Measurements from ENCODE around the gene KLF9. TPM values are rescaled to one million over a fixed set of nuclear protein-coding genes. Genes with fewer than 3 reads are reported as not detected.
"Not testable (repeated sequence)": the region's sequence is repeated elsewhere in the genome, so short reads cannot be mapped to it uniquely, and the experiment has no call there.

KLF9 gene
- total RNA-seq, 2 experiments from 2014 or later: 20.8 to 22.0 TPM

DNA sequence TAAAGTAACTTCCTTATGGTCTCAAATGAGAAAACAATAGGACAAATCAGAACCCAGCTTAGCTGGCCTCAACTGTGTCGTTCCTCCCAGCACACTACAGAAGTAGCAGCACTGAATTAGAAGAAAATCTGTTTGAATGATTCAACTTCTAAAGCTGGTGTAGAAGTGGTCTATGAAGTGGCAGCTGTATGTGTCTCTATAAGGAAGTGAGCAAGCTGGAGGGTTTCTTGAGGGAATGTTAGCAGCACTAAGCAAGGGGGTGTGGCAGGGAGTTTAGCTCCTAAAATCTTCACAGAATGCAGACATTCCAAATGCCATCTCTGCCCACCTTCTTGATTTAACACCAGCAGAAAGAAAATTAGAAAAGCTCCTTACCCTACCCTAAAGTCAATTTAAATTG is 4.1 kb downstream of the KLF9 start:
- POLR2A ChIA-PET: interaction anchor here (0.6 to 3.3 kb wide), 4 partner anchors 10 to 62 kb away, joined by 3 to 50 read pairs (median 4); no protein-coding TSS in a partner anchor
- CTCF ChIA-PET: interaction anchor here (0.7 to 1.5 kb wide), 2 partner anchors 9 to 17 kb away, joined by 3 to 5 read pairs; no protein-coding TSS in a partner anchor

DNA sequence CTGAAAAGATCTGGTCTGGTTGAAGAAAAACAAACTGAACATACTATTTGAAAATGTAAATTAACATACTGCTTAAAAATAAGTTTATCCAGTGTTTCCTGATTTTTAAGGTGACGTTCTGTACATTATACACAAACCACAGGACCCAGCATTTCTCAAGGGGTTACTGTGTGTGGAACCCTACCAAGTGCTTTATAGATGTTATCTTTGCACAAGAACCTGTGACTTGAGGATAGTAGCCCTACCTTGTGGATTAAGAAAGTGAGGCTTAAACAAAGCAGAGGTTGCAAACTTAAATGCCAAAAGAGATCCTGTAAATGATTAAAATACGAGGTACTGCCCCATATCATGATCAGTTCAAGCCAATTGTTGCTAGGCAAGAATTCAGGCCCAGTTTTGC is 4.7 kb downstream of the KLF9 start:
- ChIA-PET POLR2A (interaction anchor here (3.3 kb wide), 1 partner anchor 10 kb away, joined by 50 read pairs; no protein-coding TSS in a partner anchor), CTCF (interaction anchor here (1.5 kb wide), 1 partner anchor 10 kb away, joined by 5 read pairs; no protein-coding TSS in a partner anchor)

DNA sequence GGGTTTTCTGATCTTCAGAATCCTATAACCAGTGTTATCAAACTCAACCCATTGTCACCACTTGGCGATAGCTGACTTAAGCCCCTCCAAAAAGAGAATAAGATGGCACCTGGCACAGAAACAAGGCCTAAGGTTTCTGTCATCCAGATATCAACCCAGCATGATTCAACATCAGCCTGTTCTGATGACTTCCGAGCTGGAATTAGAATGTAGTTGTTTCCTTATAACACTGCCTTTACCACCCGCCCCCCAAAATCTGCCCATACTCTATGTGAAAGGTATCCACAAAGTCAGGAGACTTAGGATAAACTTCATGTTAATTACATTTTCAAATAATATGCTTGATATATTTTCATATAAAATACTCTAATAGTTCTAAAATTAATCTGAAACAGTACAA is 5.2 kb downstream of the KLF9 start:
- ChIA-PET CTCF (interaction anchor here (0.8 kb wide), 1 partner anchor 193 kb away, joined by 3 read pairs; no protein-coding TSS in a partner anchor), POLR2A (no interaction called here)

DNA sequence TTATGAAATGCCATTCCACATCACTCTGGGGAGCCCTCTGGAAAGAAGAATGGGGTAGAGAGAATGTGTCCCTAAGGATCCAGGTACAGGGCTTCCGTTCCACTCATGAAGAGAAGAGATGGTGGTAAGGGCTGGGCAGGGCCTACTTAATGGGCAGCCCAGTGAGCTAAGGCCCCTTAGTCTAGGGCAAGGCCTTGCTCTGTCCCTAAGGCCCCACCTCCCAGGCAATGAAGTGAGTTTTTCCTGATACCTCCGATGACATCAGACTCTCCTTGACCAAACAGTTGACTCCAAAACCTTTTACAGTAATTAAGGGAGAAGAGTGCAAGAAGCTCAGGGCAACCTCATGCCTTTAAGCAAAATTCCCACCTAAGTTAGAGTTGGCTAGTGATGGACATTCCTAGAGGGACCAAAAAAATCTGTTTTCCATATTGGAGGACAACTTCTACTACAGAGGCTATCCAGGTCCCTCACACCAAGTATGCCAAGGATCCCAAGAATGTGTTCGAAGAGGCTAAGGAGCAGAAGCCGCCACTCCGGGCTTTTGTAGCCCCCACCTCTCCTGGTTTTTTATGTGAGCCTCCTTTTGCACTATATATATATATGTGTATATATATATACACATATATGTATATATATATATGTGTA is 5.9 kb downstream of the KLF9 start:
- ChIA-PET CTCF (interaction anchor here (0.6 to 1.2 kb wide), 3 partner anchors 13 to 194 kb away, joined by 3 to 4 read pairs (median 3); no protein-coding TSS in a partner anchor), POLR2A (interaction anchor here (0.6 to 3.1 kb wide), 2 partner anchors 11 to 12 kb away, joined by 3 to 24 read pairs; no protein-coding TSS in a partner anchor)

DNA sequence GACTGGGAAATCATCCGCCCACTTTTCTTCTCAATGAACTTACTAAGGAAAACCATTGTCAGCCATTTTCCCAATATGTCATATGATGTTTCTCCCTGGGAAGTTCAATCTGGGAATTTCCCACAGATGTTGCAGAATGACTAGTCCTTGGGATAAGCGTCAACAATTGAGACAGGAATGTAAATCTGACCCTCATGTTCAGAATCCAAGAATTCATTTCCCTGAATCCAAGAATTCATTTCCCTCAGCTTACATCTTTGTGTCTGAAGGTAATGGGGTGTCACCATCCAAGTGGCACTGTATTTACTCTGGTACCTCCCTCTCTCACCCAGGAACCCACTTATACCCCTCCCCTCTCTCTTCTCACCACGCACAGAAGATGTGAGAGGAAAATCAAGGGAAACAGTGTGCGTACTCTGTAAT is 7.4 kb downstream of the KLF9 start:
- ChIA-PET POLR2A (interaction anchor here (3.1 kb wide), 1 partner anchor 12 kb away, joined by 24 read pairs; no protein-coding TSS in a partner anchor), CTCF (no interaction called here)

DNA sequence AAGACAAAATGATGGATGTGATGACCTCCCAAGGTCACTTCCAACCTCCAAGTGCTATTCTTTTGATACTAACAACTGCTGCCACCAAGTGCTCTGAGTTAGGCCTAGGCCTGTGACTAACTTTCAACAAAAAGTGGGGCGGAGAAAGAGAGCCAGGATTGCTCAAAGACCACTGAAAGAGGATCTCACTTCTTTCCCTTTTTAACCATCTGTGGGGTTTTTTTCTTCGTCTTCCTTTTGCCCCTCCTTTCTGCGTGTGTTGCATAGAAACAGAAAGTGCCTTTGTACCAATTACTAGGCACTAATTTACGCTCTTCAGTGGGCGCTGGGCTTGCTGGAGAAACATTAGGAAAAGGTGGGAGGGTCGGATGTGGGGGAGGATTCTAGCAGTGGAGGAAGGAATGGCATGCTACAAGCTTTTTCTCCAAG is 8.0 kb downstream of the KLF9 start:
- POLR2A ChIA-PET: interaction anchor here (0.6 to 3.1 kb wide), 3 partner anchors 13 to 103 kb away, joined by 3 to 24 read pairs (median 3); no protein-coding TSS in a partner anchor
- CTCF ChIA-PET: interaction anchor here (1.2 kb wide), 1 partner anchor 66 kb away, joined by 4 read pairs; no protein-coding TSS in a partner anchor

DNA sequence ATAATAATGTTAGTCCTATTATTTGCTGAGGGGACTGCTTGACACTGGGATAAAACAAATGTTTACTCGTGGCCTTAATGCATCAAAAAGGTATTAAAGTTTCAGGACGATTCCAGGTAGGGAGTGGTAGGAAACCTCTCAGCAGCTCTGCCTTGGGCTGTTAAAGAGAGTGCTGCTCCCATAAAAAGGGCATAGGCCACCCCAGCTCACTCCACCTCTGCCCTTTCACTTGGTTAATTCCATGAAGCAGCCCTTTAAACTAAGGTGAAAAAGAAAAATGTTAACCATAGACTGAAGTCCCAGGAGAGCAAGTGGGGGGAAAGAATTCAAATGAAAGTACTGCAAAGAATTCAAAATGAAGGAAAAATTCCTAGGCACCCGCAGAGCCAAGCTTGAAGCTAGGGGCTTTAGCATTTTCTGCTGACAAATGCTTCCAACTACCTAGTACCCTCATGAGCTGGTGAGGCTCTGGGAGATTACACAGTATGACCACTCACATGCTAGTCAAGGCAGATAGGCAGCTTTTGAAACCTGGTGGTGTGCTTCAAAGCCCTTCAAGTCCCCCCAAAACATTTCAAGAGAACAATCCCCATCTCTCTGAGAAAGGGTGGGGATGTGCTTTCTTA is 8.5 kb downstream of the KLF9 start:
- ChIA-PET POLR2A (interaction anchor here (1.1 to 3.1 kb wide), 2 partner anchors 14 to 15 kb away, joined by 3 to 24 read pairs; no protein-coding TSS in a partner anchor), CTCF (interaction anchor here (0.8 to 1.2 kb wide), 2 partner anchors 65 to 197 kb away, joined by 3 to 4 read pairs; no protein-coding TSS in a partner anchor)

DNA sequence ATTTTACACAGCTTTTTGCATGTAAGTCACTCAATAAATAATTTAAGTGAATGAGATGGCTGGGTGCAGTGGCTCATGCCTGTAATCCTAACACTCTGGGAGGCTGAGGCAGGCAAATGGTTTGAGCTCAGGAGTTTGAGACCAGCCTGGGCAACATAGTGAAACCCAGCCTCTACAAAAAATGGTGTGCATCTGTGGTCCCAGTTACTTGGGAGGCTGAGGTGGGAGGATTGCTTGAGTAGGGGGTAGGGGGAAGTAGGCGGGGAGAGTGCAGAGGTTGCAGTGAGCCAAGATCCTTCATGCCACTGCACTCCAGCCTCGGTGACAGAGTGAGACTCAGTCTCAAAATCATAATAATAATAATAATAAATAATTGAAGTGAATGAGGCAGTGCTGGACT is 10.2 kb downstream of the KLF9 start:
- CTCF ChIA-PET: interaction anchor here (1.4 kb wide), 1 partner anchor 13 kb away, joined by 4 read pairs; no protein-coding TSS in a partner anchor
- POLR2A ChIA-PET: interaction anchor here (1.5 kb wide), 1 partner anchor 9 kb away, joined by 6 read pairs; no protein-coding TSS in a partner anchor

DNA sequence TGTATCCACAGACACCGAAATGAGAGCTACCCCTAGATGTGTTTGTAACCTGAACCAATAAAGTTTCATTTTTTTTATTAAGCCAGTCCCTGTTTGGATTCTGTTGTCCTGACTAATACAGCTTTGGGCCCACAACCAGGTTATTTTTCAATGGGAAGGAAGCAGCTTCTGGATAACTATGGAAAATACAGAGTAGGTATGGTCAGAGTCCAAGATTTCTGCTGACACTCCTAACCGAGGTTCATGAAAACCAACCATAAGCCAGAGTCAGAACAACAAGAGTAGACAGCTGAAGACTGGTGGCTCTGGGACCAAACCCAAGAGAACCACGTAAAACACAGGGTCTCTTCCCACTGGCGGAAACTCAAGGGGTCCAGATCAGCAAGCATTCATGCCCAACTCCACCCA is 10.8 kb downstream of the KLF9 start:
- POLR2A ChIA-PET: interaction anchor here (1.5 kb wide), 1 partner anchor 9 kb away, joined by 6 read pairs; no protein-coding TSS in a partner anchor
- CTCF ChIA-PET: interaction anchor here (1.0 kb wide), 1 partner anchor 62 kb away, joined by 3 read pairs; no protein-coding TSS in a partner anchor

DNA sequence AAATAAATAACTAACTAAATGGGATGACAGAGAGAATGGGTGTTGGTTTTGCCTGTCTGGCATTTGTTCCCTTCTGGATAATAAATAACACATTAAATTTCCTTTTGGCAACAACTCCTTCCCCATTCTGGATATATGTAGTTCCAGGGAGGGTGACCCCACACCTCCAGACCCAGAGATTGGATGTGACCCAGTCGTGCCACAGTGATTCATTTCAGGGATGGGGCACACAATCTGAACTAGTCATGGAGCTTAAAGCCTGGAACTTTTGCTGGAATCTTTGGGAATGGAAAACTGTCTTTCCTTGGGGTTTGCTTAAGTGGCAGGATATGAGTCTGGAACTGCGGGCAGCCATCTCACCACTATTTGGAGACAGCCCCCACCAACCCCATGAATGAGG is 11.3 kb downstream of the KLF9 start:
- CTCF ChIA-PET: interaction anchor here (1.0 to 1.3 kb wide), 2 partner anchors 12 to 63 kb away, joined by 3 to 4 read pairs; no protein-coding TSS in a partner anchor
- POLR2A ChIA-PET: interaction anchor here (1.5 kb wide), 1 partner anchor 10 kb away, joined by 6 read pairs; no protein-coding TSS in a partner anchor

DNA sequence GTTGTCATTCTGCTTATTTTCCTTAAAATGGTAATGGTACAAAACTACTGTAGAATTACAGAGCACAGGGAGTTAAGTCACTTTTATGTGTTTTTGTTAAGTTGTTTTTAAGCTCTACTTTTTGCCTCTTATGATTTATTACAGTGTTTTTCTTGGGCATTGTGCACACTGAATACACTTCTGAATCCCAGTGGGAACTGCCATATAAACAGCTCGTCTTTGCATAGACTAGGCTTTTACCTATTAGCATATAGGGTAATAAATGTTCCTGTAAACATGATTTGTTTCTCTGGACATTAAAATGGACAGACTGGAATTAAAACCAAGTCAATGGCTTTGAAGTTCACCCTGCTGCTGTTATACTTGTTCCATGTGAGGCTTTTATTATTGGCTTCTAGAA is 12.2 kb downstream of the KLF9 start:
- POLR2A ChIA-PET: no interaction called here
- CTCF ChIA-PET: interaction anchor here (0.7 to 1.3 kb wide), 2 partner anchors 11 to 158 kb away, joined by 3 to 4 read pairs; no protein-coding TSS in a partner anchor

DNA sequence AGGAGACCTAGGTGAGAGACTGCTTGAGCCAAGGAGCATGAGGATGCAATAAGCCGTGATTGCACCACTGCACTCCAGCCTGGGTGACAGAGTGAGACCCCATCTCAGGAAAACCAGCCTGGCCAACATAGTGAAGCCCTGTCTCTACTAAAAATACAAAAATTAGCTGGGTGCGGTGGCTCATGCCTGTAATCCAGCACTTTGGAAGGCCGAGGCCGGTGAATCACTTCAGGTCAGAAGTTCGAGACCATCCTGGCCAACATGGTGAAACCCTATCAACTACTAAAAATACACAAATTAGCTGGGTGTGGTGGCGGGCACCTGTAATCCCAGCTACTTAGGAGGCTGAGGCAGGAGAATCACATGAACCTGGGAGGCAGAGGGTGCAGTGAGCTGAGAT is 13.2 kb downstream of the KLF9 start:
- CTCF ChIA-PET, POLR2A ChIA-PET: not testable (repeated sequence)

DNA sequence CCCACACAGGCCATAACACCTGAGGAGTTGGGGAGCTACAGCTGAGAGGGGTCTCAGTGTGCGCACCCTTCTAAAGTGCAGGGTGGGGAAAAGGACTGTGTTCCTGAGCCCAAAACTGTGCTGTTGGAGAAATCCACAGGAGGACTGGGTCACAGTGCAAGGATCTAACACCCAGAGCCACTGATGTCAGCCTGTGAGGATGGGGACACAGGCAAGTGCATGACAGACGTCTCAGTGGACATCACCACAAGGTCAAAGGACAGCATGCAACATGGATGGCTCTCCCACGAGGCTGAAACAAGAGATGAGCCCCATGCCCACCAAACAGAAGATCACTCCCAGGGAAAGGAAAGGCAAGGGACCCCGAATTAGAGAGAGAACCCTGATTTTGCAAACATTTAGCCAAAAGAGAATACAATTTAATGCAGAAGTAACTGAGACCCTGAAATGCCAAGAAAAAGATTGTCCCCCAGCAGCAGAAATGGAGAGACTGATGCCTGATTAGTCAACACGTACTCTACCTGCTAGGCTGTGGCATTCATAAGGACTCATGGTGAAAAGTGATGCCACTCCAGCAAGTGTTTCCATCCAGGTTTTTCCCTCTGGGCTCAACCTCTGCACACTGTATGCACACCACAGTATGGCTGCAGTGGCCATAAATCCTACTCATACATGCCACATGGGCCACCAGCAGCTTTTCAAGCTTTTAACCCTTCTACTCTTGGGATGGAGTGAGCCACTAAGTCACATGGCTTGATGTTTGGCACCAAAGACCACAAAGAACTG is 14.2 kb downstream of the KLF9 start:
- POLR2A ChIA-PET: interaction anchor here (1.6 kb wide), 1 partner anchor 10 kb away, joined by 5 read pairs; no protein-coding TSS in a partner anchor
- CTCF ChIA-PET: no interaction called here

DNA sequence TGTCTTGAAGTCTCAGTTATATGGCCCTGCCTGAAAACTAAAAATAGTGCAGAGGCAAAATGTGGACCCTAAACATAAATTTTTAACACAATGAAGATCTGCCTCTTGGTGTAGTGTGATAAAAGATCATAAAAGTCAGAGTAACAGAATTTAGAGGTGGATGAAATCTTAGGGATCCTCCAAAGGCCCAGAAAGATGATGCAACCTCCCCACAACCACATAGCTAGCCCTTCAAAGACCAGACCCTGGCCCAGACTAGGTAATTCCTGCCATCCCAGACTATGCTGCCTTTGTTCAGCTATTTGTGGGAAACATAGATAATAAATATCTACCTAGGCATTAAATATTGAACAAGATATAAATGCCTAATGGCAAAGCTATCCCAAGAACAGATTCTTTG is 15.3 kb downstream of the KLF9 start:
- CTCF ChIA-PET: no interaction called here
- POLR2A ChIA-PET: interaction anchor here (1.3 to 1.6 kb wide), 2 partner anchors 12 to 20 kb away, joined by 5 read pairs; no protein-coding TSS in a partner anchor

DNA sequence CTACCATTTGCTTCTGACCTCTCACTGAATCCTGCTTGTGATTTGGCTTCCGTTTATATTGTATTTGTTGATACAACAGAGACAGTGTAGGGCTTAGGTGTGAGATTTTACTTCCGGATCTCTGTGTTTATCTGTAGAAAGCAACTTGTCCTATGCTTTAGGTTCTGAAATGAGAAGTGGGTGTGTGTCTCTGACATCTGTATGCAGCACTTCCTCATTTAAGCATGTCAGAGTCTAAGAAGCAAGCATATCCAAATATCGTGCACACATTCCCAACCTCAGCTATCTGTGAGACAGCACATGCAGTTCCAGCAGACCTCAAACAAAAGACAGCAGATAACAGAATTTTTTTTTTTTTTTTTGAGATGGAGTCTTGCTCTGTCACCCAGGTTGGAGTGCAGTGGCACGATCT is 16.3 kb downstream of the KLF9 start:
- POLR2A ChIA-PET: interaction anchor here (0.7 to 1.3 kb wide), 2 partner anchors 21 to 23 kb away, joined by 3 to 5 read pairs; no protein-coding TSS in a partner anchor

DNA sequence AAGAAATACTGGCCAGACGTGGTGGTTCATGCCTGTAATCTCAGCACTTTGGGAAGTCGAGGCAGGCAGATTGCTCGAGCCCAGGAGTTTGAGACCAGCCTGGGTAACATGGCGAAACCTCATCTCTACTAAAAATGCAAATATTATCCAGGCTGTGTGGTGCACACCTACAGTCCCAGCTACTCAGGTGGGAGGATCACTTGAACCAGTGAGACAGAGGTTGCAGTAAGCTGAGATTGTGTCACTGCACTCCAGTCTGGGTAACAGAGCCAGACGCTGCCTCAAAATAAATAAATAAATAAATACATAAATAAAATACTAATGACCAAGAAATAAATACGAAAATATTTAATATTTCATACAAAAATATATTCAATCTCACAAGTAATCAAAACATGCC is 18.8 kb downstream of the KLF9 start:
- POLR2A ChIA-PET: no interaction called here
- CTCF ChIA-PET: no interaction called here

More for the DNA sequence above, 16.3 kb downstream of the KLF9 start:
- CTCF ChIA-PET: interaction anchor here (0.7 kb wide), 1 partner anchor 638 kb away, joined by 3 read pairs; the partner anchor contains the start of gene PTAR1

DNA sequence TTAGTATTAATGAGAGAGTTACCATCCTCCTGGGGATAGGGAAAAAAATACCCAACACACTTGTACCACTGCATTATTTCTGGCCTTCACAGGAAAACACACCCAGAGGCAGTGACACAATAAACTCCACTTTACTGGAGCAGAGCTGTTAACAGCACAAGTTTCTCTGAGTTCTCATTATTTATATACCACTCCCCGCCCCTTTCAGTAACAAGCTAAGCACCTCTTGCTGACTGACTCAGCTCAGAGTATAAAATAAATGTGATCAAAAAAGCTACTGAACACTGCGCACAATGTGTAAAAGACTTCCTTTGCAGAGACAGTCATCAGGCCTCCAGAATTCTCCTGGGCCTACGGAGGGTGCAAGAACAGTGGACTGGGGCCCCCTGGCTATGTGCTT is 21.6 kb downstream of the KLF9 start:
- CTCF ChIA-PET: interaction anchor here (0.6 kb wide), 1 partner anchor 15 kb away, joined by 3 read pairs; no protein-coding TSS in a partner anchor
- POLR2A ChIA-PET: no interaction called here

DNA sequence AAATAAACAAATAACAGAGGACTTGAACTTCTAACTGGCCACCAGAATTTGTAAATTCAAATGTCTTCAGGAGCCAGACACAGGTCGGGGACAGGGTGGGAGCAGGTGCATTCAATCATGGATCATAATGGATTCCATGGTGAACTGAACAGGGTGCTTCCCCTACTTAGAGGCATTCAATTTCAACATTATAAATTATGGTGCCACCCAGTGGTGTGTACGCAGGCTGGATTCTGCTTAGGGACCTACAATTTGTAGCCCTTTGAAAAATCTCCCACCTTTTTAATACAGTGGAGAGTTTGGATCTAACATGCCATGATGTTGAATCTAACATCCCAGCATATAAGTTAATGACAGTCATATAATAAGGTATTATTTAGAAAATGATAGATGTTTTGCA is 22.3 kb downstream of the KLF9 start:
- ChIA-PET POLR2A (no interaction called here), CTCF (interaction anchor here (0.6 to 1.9 kb wide), 2 partner anchors 10 to 16 kb away, joined by 3 to 4 read pairs; no protein-coding TSS in a partner anchor)
